Upper lobe of left lung (tissue), 4 donors: Measurements from ENCODE around the gene ARNT2.

Source experiments
- EP300 ChIP-seq, 4 donors: sonication (generic); formaldehyde crosslinking; IDR thresholded peaks; one replicate each; pipeline ENCODE4 v1.5.1; 2017; ENCODE audit warnings: antibody characterized with exemption in 4 of 4, control low read depth in 2 of 4
- POLR2A ChIP-seq, 4 donors: fragments of 450-650 bp; IDR thresholded peaks; one replicate each; pipeline ENCODE4 v1.5.1; 2016 to 2017; ENCODE audit warnings: antibody characterized with exemption in 4 of 4, mild to moderate bottlenecking in 2 of 4
- TF ChIP-seq, protein P1 (sequence below), 6 experiments: fragments of 450-650 bp in 4 of 6; fragments of 200-600 bp in 2 of 6; sonication (generic) in 2 of 6; IDR thresholded peaks; one replicate each; pipeline ENCODE4 v1.5.1; 2016 to 2019; ENCODE audit warnings: antibody characterized with exemption in 6 of 6

DNA sequence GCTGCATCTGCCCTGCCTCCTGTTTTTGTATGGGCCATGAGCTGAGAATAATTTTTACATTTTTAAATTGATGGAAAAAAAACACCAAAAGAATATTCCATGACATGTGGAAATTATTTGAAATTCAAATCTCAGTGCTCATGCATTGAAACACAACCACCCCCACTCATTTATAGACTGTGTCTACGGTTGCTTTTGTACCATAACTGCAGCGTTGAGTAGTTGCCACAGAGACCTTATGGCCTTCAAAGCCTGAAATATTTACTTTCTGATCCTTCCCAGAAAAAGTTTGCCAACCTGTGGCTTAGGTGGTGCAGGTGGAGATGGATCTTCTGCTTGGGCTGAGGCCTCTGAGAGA is 28.1 kb downstream of the ARNT2 start:
- TF ChIP-seq, protein P1, sequence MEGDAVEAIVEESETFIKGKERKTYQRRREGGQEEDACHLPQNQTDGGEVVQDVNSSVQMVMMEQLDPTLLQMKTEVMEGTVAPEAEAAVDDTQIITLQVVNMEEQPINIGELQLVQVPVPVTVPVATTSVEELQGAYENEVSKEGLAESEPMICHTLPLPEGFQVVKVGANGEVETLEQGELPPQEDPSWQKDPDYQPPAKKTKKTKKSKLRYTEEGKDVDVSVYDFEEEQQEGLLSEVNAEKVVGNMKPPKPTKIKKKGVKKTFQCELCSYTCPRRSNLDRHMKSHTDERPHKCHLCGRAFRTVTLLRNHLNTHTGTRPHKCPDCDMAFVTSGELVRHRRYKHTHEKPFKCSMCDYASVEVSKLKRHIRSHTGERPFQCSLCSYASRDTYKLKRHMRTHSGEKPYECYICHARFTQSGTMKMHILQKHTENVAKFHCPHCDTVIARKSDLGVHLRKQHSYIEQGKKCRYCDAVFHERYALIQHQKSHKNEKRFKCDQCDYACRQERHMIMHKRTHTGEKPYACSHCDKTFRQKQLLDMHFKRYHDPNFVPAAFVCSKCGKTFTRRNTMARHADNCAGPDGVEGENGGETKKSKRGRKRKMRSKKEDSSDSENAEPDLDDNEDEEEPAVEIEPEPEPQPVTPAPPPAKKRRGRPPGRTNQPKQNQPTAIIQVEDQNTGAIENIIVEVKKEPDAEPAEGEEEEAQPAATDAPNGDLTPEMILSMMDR (IDR thresholded peaks at IDR 0.05) = no peak
- TF ChIP-seq EP300 (IDR thresholded peaks at IDR 0.05) (no peak), POLR2A (IDR thresholded peaks at IDR 0.05) (no peak)
